Astrocyte of the cerebellum (primary cell): ENCODE results near the gene DUSP15.

Experiments
- DNase-seq: peaks from one replicate; pipeline ENCODE4 v3.0.0-alpha.2; 2011; ENCODE audit warnings: low read depth
- H3K4me3 ChIP-seq: 2 replicates; pipeline ENCODE4 v1.5.1; 2011; ENCODE audit warnings: mild to moderate bottlenecking, low read depth, low read length, moderate library complexity
- in situ Hi-C: cut with HindIII; loops from 2 replicates; pipeline ENCODE4 v1.10.0; 2017; ENCODE audit warnings: low sequenced_read_pairs
- TF ChIP-seq, protein P1 (sequence below): IDR thresholded peaks from 2 replicates; pipeline ENCODE4 v1.5.1; 2012; ENCODE audit warnings: low read length, low read depth, moderate library complexity, mild to moderate bottlenecking; ENCODE audit errors: missing control alignments

The DUSP15 gene

DNA sequence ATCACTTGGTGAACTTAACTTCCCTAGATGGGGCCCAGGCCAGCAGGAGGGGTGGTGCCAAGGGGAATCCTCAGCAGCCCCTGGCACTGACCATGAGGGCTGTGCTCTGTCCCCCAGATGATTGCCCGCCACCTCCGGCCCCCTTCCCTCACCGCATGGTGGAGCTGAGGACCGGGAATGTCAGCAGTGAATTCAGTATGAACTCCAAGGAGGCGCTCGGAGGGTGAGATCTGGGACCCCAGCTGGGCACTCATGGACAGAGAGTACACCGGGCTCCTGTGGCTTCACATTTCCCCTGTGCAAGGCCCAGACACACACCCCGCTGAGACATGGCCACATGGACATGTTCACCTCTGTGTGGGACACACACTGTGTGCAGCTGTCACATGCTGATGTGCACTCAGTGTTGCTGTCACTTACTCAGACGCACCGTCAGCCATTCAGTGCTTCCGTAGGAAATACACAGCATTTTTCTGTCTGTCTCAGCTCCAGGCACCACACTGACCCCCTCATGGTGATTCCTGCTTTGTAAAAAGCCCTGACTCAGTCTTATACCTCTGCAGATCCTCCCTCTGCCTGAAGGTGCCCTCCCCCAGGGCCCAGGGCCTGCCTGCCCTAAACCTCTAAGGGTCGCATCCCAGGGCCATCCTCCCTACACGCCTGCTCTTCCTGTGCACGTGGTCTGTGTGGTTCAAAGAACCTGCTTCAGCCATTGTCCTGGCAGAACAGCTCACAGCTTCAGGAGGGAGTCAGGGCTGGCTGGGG is 46.8 kb downstream of the DUSP15 start:
- TF ChIP-seq, protein P1, sequence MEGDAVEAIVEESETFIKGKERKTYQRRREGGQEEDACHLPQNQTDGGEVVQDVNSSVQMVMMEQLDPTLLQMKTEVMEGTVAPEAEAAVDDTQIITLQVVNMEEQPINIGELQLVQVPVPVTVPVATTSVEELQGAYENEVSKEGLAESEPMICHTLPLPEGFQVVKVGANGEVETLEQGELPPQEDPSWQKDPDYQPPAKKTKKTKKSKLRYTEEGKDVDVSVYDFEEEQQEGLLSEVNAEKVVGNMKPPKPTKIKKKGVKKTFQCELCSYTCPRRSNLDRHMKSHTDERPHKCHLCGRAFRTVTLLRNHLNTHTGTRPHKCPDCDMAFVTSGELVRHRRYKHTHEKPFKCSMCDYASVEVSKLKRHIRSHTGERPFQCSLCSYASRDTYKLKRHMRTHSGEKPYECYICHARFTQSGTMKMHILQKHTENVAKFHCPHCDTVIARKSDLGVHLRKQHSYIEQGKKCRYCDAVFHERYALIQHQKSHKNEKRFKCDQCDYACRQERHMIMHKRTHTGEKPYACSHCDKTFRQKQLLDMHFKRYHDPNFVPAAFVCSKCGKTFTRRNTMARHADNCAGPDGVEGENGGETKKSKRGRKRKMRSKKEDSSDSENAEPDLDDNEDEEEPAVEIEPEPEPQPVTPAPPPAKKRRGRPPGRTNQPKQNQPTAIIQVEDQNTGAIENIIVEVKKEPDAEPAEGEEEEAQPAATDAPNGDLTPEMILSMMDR = no peak
- in situ Hi-C loops = no loop called here
- DNase-seq = no peak
- H3K4me3 ChIP-seq = no peak overlapping the region

- TF ChIP-seq, protein P1 = peak; percentile 96
- no peak overlapping the region for H3K4me3 ChIP-seq
- peak; percentile 45 for DNase-seq
- in situ Hi-C loops = no loop called here
Observed at GRCh38 chr20:31822421-31823330, 47.7 kb downstream of the DUSP15 start.

- TF ChIP-seq, protein P1 = no peak
- no peak overlapping the region for H3K4me3 ChIP-seq
- DNase-seq = no peak
- in situ Hi-C loops = no loop called here
Observed at GRCh38 chr20:31821427-31821826, 48.9 kb downstream of the DUSP15 start.

DNA sequence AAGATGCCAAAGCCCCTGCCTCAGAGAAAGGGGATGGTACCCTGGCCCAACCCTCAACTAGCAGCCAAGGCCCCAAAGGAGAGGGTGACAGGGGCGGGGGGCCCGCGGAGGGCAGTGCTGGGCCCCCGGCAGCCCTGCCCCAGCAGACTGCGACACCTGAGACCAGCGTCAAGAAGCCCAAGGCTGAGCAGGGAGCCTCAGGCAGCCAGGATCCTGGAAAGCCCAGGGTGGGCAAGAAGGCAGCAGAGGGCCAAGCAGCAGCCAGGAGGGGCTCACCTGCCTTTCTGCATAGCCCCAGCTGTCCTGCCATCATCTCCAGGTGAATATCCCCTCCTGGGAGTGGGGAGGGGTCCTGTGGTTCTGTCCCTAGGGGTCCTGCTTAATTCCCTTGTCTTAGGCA is 50.1 kb downstream of the DUSP15 start:
- H3K4me3 ChIP-seq = no peak overlapping the region
- in situ Hi-C loops = no loop called here
- TF ChIP-seq, protein P1 = no peak
- no peak for DNase-seq

DNA sequence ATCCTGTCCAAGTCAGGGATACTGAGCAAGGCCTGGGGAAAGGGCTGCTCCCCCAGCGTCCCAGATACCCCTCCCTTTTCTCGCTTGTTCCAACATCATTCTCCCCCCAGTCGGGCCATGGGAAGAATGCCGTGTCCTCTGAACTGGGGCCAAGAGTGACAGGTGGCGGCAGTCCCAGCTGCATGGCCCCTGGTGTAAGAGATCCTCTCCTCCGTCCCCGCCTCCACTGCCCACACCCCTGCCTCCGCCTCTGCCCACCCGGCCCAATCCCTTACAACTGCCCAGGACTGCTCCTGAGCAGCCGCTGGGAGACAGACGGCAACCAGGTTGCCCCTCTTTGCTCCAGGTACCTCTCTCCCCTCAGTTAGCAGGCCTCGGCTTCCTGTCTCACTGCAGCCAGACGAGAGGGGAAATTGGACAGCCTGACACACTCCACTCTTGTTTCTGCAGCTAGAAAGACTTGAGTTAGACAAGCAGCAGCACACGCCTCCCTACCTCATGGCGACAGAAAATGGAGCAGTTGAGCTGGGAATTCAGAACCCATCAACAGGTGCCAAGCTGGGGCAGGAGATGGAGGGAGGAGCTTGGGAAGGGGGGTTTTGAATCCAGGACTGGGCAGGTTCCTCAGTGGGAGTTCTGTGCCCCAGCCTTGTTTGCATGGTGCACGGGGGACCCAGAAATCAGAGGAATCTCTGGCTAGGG is 51.1 kb downstream of the DUSP15 start, which contains the start of gene MYLK2:
Gene MYLK2 (plus strand): TSS at position 274 of the 702 bp plus-strand sequence. CDS start 225 bp downstream, at position 499.
- TF ChIP-seq, protein P1 = no peak
- in situ Hi-C loops = no loop called here
- DNase-seq = no peak
- H3K4me3 ChIP-seq = no peak within 1 kb of the TSS

DNA sequence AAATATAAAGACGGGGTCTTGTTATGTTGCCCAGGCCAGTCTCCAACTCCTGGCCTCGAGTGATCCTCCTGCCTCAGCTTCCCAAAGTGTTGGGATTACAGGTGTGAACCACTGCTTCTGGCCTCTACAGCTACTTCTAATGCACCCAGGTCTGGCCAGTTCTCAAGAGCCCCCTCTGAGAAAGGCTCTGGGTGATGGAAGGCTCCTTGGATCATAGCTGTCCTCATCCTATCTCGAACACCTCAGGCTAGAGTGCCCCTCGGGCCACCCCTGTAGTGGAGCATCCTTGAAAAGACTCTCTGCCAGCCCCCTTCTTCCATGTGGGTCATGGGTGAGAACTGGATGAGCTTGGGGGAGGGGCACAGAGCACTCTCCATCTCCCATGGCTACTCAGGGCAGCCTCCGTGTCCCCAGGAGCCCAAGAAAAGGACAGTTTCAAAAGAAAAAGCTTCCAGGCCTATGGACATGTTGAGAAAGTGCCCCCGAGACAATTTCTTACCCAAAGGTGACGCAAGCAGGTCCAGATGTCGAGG is 51.9 kb downstream of the DUSP15 start:
- H3K4me3 ChIP-seq = no peak overlapping the region
- in situ Hi-C loops = no loop called here
- TF ChIP-seq, protein P1 = no peak
- DNase-seq = no peak
